SK-N-SH (cell line): ENCODE results near the gene PGM2L1. TPM values are rescaled to one million over a fixed set of nuclear protein-coding genes. Genes with fewer than 3 reads are reported as not detected.

Source experiments
- CTCF ChIA-PET: fragments of 300-600, 350-600 bp; formaldehyde crosslinking; extraction: SDS; loops from one replicate; lab custom pipeline; 2021; lab: Yijun Ruan, JAX
- POLR2A ChIA-PET: fragments of 350-600 bp; sonication (Branson Sonifier 250); formaldehyde crosslinking; extraction: SDS; loops from one replicate; lab custom pipeline; 2020; ENCODE audit warnings: antibody characterized with exemption, inconsistent platforms; lab: Yijun Ruan, JAX
- DNase-seq: peaks from one replicate; pipeline ENCODE4 v3.0.0; 2012
- H2AFZ ChIP-seq: fragments of 200-600 bp; sonication (generic); 2 replicates; pipeline ENCODE4 v1.8.1; 2016; ENCODE audit warnings: antibody characterized with exemption, mild to moderate bottlenecking, low read depth
- H3F3A ChIP-seq: fragments of 200-600 bp; sonication (generic); replicated peaks from 2 replicates; pipeline ENCODE3; 2016; ENCODE audit warnings: antibody characterized with exemption, mild to moderate bottlenecking; ENCODE audit not compliant: insufficient read depth
- H3K27ac ChIP-seq, 2 experiments: fragments of 200-500 bp in 1 of 2; fragments of 200-600 bp in 1 of 2; sonication (Bioruptor generic) in 1 of 2; sonication (generic), shearing (Covaris generic) in 1 of 2; 2 replicates each; pipeline versions ENCODE4 v1.5.1 to v1.6.1; 2014 to 2016; ENCODE audit warnings: low read depth in 2 of 2, inconsistent platforms in 1 of 2, low read length in 1 of 2, mild to moderate bottlenecking in 1 of 2, mixed read lengths in 1 of 2
- H3K27me3 ChIP-seq: fragments of 200-600 bp; sonication (generic), shearing (Covaris generic); 2 replicates; pipeline ENCODE4 v1.6.1; 2016; ENCODE audit warnings: mixed run types; ENCODE audit not compliant: insufficient read depth
- H3K36me3 ChIP-seq, 2 experiments: fragments of 200-500 bp in 1 of 2; fragments of 200-600 bp in 1 of 2; sonication (Bioruptor generic) in 1 of 2; sonication (generic) in 1 of 2; replicated peaks in 1 of 2; 2 replicates each; pipeline versions ENCODE3 to v1.5.1; 2014 to 2016; ENCODE audit warnings: low read length in 1 of 2, mild to moderate bottlenecking in 1 of 2; ENCODE audit not compliant: insufficient read depth in 2 of 2, control insufficient read depth in 1 of 2
- H3K4me1 ChIP-seq, 2 experiments: fragments of 200-500 bp in 1 of 2; fragments of 200-600 bp in 1 of 2; sonication (Bioruptor generic) in 1 of 2; sonication (generic), shearing (Covaris generic) in 1 of 2; 2 replicates each; pipeline versions ENCODE4 v1.5.1 to v1.6.1; 2014 to 2016; ENCODE audit warnings: low read depth in 1 of 2, low read length in 1 of 2, mixed run types in 1 of 2; ENCODE audit not compliant: insufficient read depth in 2 of 2, control insufficient read depth in 1 of 2
- H3K4me2 ChIP-seq: fragments of 200-600 bp; sonication (generic), shearing (Covaris generic); 2 replicates; pipeline ENCODE4 v1.6.1; 2017; ENCODE audit warnings: mixed run types
- H3K4me3 ChIP-seq, 2 experiments: fragments of 200-500 bp in 1 of 2; fragments of 200-600 bp in 1 of 2; sonication (Bioruptor generic) in 1 of 2; sonication (generic), shearing (Covaris generic) in 1 of 2; 2 replicates each; pipeline versions ENCODE4 v1.5.1 to v1.8.1; 2014 to 2016; ENCODE audit warnings: low read depth in 2 of 2, inconsistent platforms in 1 of 2, low read length in 1 of 2, mild to moderate bottlenecking in 1 of 2, mixed read lengths in 1 of 2, moderate library complexity in 1 of 2
- H3K79me2 ChIP-seq: fragments of 200-600 bp; sonication (generic); 2 replicates; pipeline ENCODE4 v1.8.1; 2017; ENCODE audit warnings: mild to moderate bottlenecking; ENCODE audit not compliant: insufficient read depth
- H3K9ac ChIP-seq: fragments of 200-600 bp; sonication (generic); 2 replicates; pipeline ENCODE4 v1.6.1; 2017; ENCODE audit warnings: mixed run types
- H3K9me2 ChIP-seq: fragments of 200-600 bp; sonication (generic); 2 replicates; pipeline ENCODE4 v1.6.1; 2017; ENCODE audit warnings: mixed run types
- H3K9me3 ChIP-seq: fragments of 200-600 bp; sonication (generic); 2 replicates; pipeline ENCODE4 v1.6.1; 2017; ENCODE audit warnings: mixed run types, mild to moderate bottlenecking, moderate library complexity
- H4K20me1 ChIP-seq: fragments of 200-600 bp; sonication (generic); 2 replicates; pipeline ENCODE4 v1.6.1; 2017; ENCODE audit warnings: mild to moderate bottlenecking, mixed run types; ENCODE audit not compliant: insufficient read depth
- CHD2 ChIP-seq: fragments of 150-350 bp; IDR thresholded peaks from 2 replicates; pipeline ENCODE4 v1.6.1; 2018; ENCODE audit warnings: low read length; ENCODE audit not compliant: partially characterized antibody
- EP300 ChIP-seq, 2 experiments: IDR thresholded peaks; 2 replicates each; pipeline versions ENCODE4 v1.4.0 to v1.6.1; 2012; ENCODE audit warnings: borderline replicate concordance in 1 of 2, low read depth in 1 of 2, low read length in 1 of 2
- EZH2phosphoT487 ChIP-seq: fragments of 200-600 bp; sonication (generic); IDR thresholded peaks from 2 replicates; pipeline ENCODE4 v1.6.1; 2017; ENCODE audit warnings: low read depth, mixed run types, mild to moderate bottlenecking, antibody characterized with exemption, moderate library complexity, borderline replicate concordance
- FOSL2 ChIP-seq: IDR thresholded peaks from 2 replicates; pipeline ENCODE4 v1.4.0; 2012; ENCODE audit warnings: low read depth, mild to moderate bottlenecking, moderate library complexity, borderline replicate concordance
- FOXM1 ChIP-seq: IDR thresholded peaks from 2 replicates; pipeline ENCODE4 v1.4.0; 2012; ENCODE audit warnings: low read depth, mild to moderate bottlenecking
- JUND ChIP-seq: IDR thresholded peaks from 2 replicates; pipeline ENCODE4 v1.4.0; 2012
- MAX ChIP-seq: IDR thresholded peaks from 2 replicates; pipeline ENCODE4 v1.4.0; 2012; ENCODE audit warnings: low read depth
- NFIC ChIP-seq: IDR thresholded peaks from 2 replicates; pipeline ENCODE4 v1.4.0; 2012; ENCODE audit warnings: borderline replicate concordance
- NRF1 ChIP-seq: IDR thresholded peaks from 2 replicates; pipeline ENCODE4 v1.6.1; 2012; ENCODE audit warnings: low read depth, mild to moderate bottlenecking, low read length
- POLR2AphosphoS5 ChIP-seq: IDR thresholded peaks from 2 replicates; pipeline ENCODE4 v1.6.1; 2012; ENCODE audit warnings: low read depth, low read length
- RAD21 ChIP-seq: IDR thresholded peaks from 2 replicates; pipeline ENCODE4 v1.6.1; 2012; ENCODE audit warnings: mild to moderate bottlenecking, low read length
- RCOR1 ChIP-seq: fragments of 150-350 bp; IDR thresholded peaks from 2 replicates; pipeline ENCODE4 v1.6.1; 2017; ENCODE audit warnings: antibody characterized with exemption, low read length
- REST ChIP-seq: IDR thresholded peaks from 2 replicates; pipeline ENCODE4 v1.6.1; 2012; ENCODE audit warnings: mild to moderate bottlenecking, low read depth, low read length, moderate library complexity
- ZBTB33 ChIP-seq: IDR thresholded peaks from 2 replicates; pipeline ENCODE4 v1.4.0; 2012; ENCODE audit warnings: low read depth, borderline replicate concordance
- polyA plus RNA-seq, 3 experiments: library from polyadenylated mRNA; depleted of rRNA; stranded (reverse); fragments of >200 nt; gene quantifications; 2 replicates each; pipeline ENCODE4 v1.2.3, GENCODE V29; 2012
- small RNA-seq, 7 experiments: library from RNA; depleted of rRNA; stranded (forward); fragments of <200 nt; gene quantifications; one replicate each; pipeline ENCODE3, GENCODE V24; 2012
- TF ChIP-seq, protein P1 (sequence below): fragments of 200-600 bp; sonication (generic); IDR thresholded peaks from 2 replicates; pipeline ENCODE4 v1.6.1; 2017; ENCODE audit warnings: antibody characterized with exemption, mild to moderate bottlenecking, moderate library complexity
- TF ChIP-seq, protein P2 (sequence below): fragments of 150-350 bp; IDR thresholded peaks from 2 replicates; pipeline ENCODE4 v1.6.1; 2017; ENCODE audit warnings: antibody characterized with exemption, low read length, low read depth, borderline replicate concordance

Gene PGM2L1
- polyA plus RNA-seq, 1 of the 3 experiments (the other 2 are of a cell fraction) = 0.90 TPM

- H3K4me2 ChIP-seq = no peak overlapping the region
- H3K9ac ChIP-seq = no peak overlapping the region
- DNase-seq = no peak
- H3K9me2 ChIP-seq = no peaks in the 10 kb centered on the region
- no peaks in the 10 kb centered on the region for H3K9me3 ChIP-seq
- no peak overlapping the region for H2AFZ ChIP-seq
- CTCF ChIA-PET = no interaction called here
- no peaks in the 10 kb centered on the region for H3K36me3 ChIP-seq
- H3F3A ChIP-seq = peaks cover 39% of the 10 kb centered on the region
- no peaks in the 10 kb centered on the region for H3K27me3 ChIP-seq
- no peaks in the 10 kb centered on the region for H4K20me1 ChIP-seq
- H3K27ac ChIP-seq = no peak overlapping the region
- H3K4me1 ChIP-seq = peaks cover 2 to 32% of the 10 kb centered on the region in 2 experiments
- POLR2A ChIA-PET = no interaction called here
- no peak overlapping the region for H3K4me3 ChIP-seq
- no peaks in the 10 kb centered on the region for H3K79me2 ChIP-seq
- no peak for TF ChIP-seq ZBTB33
- TF ChIP-seq, protein P1, sequence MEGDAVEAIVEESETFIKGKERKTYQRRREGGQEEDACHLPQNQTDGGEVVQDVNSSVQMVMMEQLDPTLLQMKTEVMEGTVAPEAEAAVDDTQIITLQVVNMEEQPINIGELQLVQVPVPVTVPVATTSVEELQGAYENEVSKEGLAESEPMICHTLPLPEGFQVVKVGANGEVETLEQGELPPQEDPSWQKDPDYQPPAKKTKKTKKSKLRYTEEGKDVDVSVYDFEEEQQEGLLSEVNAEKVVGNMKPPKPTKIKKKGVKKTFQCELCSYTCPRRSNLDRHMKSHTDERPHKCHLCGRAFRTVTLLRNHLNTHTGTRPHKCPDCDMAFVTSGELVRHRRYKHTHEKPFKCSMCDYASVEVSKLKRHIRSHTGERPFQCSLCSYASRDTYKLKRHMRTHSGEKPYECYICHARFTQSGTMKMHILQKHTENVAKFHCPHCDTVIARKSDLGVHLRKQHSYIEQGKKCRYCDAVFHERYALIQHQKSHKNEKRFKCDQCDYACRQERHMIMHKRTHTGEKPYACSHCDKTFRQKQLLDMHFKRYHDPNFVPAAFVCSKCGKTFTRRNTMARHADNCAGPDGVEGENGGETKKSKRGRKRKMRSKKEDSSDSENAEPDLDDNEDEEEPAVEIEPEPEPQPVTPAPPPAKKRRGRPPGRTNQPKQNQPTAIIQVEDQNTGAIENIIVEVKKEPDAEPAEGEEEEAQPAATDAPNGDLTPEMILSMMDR = no peak
- no peak for TF ChIP-seq FOXM1
- no peak for TF ChIP-seq MAX
- no peak for TF ChIP-seq JUND
- no peak for TF ChIP-seq EP300 (IDR thresholded peaks at IDR 0.05; ENCODE audit: borderline replicate concordance in 1 of 2, low read depth in 1 of 2, low read length in 1 of 2)
- no peak for TF ChIP-seq NRF1
- no peak for TF ChIP-seq FOSL2
- TF ChIP-seq EZH2phosphoT487 = no peak
- TF ChIP-seq NFIC = no peak
- TF ChIP-seq RAD21 = no peak
- no peak for TF ChIP-seq REST
- TF ChIP-seq RCOR1 = no peak
- TF ChIP-seq CHD2 = no peak
- TF ChIP-seq POLR2AphosphoS5 = no peak
- TF ChIP-seq, protein P2, sequence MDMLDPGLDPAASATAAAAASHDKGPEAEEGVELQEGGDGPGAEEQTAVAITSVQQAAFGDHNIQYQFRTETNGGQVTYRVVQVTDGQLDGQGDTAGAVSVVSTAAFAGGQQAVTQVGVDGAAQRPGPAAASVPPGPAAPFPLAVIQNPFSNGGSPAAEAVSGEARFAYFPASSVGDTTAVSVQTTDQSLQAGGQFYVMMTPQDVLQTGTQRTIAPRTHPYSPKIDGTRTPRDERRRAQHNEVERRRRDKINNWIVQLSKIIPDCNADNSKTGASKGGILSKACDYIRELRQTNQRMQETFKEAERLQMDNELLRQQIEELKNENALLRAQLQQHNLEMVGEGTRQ = no peak
Measured at GRCh38 chr11:74280494-74280893, 117.7 kb downstream of the PGM2L1 start.

Small RNA genes lying within 50 kb of the gene (small RNA-seq; reads per million reads assigned to genes)
- gene MIR548AL = 0 to 14.4 (median 2.6) reads per million in 7 experiments

Other genes starting within 250 kb of the PGM2L1 start
- 7.0 and 9.9 TPM in 2 replicates for gene C2CD3, start 227.4 kb downstream of the PGM2L1 start, polyA plus RNA-seq (2012; rRNA removed)
- gene PPME1, start 227.1 kb downstream of the PGM2L1 start, polyA plus RNA-seq (2012; rRNA removed) = 107 and 109 TPM in 2 replicates
- gene P4HA3, start 86.8 kb downstream of the PGM2L1 start, polyA plus RNA-seq (2012; rRNA removed) = 8.4 and 9.0 TPM in 2 replicates
- gene KCNE3, start 69.1 kb upstream of the PGM2L1 start, polyA plus RNA-seq (2012; rRNA removed) = not detected in 2 replicates
- gene LIPT2, start 95.3 kb upstream of the PGM2L1 start, polyA plus RNA-seq (2012; rRNA removed) = 4.6 and 5.3 TPM in 2 replicates
- gene POLD3, start 194.1 kb upstream of the PGM2L1 start, polyA plus RNA-seq (2012; rRNA removed) = 7.9 and 9.5 TPM in 2 replicates